ENCODE results near the gene PRXL2B. TPM values are rescaled to one million over a fixed set of nuclear protein-coding genes. Genes with fewer than 3 reads are reported as not detected.
"Not testable (repeated sequence)": the region's sequence is repeated elsewhere in the genome, so short reads cannot be mapped to it uniquely, and the experiment has no call there.

PRXL2B gene, protein sequence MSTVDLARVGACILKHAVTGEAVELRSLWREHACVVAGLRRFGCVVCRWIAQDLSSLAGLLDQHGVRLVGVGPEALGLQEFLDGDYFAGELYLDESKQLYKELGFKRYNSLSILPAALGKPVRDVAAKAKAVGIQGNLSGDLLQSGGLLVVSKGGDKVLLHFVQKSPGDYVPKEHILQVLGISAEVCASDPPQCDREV
- 19.4 TPM for polyA plus RNA-seq (2013, experiment 1 of 2; ENCODE audit: insufficient read length)
- 20.8 TPM for polyA plus RNA-seq (2013, experiment 2 of 2; ENCODE audit: insufficient read length)

DNA sequence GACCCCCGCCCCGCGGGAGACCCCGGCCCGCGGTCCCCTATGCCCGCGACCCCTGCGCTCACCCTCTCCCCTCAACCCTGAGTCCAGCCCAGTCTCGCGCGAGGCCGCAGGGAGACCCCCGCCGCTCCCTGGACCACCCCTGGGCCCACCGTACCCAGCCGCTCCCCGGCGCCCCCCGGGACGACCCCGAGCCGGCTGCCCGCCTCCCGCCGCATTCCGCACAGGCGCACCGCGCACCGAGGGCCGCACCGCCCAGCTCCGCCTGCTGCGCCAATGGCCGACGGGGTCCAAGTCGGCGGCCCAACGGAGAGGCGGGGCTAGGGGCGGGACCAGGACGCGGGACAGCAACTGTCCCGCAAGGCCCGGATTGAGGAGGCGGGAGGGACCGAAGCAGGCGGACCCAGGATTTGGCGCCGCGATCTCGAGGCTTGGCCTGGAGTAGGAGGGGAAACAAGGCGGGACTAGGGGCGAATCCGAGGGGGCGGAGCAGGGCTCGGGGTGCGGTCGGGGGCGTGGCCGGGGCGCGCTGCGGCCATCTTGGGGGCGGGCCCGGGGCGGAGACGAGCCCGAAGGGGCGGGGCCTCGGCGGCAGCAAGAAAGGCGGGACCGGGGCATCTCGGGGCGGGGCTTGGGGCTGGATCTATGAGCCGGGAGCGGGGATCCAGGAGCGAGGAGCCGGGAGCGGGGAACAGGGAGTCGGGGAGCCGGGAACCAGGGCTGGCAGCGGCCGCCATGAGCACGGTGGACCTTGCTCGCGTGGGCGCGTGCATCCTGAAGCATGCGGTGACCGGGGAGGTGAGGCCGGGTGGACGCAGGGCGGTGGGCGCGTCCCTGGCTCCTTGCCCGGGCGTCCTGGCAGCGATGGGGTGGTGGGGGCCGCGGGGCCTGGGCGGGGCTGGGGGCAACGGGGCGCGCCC is at the start of gene PRXL2B:
Gene PRXL2B (plus strand): TSS at position 624 of the 917 bp plus-strand sequence. CDS start 109 bp downstream, at position 733.
- peak; percentile 99 for DNase-seq

DNA sequence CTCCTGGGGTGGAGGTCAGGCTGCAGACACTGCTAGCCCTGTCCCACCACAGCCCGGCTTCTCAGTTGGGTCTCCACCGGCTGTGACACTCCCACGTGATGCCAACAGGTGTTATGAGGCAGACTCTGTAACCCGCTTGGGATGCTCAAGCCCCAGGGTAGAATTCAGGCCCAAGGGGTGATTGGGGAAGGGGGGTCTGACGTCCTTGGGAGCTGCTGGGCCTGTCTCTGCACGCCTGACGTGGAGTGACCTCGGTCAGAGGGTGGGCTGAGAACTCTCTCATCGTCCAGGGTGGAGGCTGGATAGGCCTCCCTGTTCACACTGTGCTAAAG is 48.8 kb upstream of the PRXL2B start:
- no peak for DNase-seq

DNA sequence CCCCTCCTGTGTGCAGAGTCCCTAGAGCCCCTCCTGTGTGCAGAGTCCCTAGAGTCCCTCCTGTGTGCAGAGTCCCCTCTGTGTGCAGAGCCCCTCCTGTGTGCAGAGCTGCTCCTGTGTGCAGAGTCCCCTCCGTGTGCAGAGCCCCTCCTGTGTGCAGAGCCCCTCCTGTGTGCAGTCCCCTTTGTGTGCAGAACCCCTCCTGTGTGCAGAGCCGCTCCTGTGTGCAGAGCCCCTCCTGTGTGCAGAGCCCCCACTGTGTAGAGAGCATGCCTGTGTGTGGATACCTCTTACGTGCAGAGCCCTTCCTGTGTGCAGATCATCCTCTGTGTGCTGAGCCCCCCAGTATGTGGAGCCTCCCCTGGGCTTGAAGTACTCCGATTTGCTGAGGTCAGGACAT is 48.2 kb upstream of the PRXL2B start:
- no peak for DNase-seq

DNA sequence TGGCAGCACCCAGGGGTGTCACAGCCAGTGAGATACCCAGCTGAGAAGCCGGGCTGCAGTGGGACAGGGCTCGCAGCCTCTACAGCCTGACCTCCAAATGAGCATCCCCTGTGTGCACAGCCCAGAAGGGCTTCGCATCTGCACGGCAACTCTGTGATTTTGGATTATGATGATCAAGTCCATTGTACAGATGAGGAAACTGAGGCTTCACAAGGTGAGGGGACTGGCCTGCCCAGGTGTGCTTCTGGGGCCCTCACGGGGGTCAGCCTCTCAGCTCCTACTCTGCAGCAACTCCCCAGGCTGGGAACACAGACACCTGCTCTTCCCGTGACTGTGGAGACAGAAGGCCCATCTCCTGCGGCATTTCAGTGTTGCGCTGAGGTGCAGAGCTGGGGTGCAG is 47.7 kb upstream of the PRXL2B start:
- DNase-seq: no peak

DNA sequence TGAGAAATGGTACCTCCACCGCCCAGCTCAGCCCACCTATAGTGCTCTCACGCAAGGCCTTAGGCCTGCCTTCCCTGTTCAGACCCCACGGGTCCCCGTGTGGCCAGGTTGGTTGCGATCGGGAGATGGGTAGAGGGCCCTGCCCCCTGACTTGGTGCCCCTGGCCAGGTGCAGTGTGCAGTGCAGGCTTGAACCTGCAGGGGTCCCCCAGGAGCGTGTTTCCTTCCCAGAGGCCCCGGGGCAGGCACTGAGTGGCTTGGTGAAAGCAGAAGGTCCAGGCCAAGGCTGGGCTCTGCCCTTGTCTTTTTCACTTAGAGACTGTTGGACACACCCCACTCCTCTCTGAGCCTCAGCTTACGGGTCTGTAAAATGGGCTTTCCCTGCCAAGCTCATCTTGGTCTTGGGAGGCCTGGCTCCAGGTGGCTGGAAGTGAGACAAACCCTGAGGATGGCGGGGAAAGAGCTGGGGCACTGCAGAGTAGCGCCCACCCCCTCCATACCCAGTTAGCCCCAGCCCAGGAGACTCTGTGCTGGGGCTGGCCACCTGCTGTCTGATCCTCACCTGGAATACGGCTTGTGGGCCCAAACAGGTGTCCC is 47.2 kb upstream of the PRXL2B start:
- no peak for DNase-seq

DNA sequence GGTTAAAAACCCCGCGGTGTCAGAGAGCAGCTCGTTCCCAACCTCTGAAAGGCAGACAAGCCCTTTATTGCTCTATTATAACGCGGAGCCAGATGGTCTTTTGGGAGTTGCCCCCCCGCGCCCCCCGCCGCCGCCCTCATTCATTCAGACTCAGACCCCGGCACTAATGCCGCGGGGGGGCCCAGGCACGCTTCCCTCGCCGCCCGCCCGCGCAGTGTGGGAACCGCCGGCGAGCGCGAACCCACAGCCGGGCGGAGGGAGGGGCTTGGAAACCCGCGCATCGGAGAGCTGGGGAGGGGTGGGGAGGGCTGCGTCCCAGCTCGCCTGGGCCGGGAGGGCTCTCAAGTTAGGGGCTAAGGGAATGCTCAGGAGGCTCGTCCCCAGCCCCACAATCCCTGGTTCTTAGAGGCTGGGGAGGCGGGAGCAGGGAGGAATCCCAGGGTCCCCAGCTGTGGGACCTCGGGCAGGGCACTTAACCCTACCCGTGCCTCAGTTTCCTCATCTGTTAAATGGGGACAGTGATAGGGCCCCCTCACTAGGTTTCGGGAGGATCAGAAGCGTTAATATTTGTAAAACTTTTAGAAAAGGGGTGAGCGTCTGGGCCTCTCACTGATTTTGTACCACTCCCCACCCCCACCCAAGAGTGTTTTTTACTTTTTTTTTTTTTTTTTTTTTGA is 45.6 kb upstream of the PRXL2B start:
- DNase-seq: no peak

DNA sequence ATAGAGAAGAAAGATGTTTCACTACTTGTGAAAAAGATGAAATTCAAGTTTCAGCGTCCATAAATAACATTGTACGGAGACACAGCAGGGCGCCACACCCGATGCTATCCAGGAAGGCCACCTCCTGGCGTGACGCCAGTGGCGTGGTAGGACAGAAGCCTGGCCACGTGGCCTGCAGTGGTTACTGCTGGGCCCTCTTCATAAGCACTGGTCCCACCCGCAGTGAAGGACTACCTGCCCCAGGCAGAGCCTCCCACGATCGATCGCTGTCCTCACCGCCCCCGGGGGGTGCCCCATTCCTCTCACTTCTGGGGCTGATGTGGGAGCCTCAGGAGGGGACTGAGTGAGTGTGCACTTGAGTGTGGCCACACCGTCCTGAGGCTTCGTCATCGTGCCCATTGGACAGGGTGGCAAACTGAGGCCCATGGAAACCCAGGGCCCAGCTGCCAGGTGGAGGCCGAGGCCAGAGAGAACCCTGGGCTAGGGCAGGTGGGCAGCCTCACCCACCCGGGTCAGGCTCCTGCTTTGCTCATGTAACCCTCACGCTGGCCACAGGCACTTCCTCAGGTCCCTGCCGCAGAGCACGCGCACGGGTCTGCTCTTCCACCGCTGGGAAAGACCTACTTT is 44.8 kb upstream of the PRXL2B start:
- DNase-seq: no peak

DNA sequence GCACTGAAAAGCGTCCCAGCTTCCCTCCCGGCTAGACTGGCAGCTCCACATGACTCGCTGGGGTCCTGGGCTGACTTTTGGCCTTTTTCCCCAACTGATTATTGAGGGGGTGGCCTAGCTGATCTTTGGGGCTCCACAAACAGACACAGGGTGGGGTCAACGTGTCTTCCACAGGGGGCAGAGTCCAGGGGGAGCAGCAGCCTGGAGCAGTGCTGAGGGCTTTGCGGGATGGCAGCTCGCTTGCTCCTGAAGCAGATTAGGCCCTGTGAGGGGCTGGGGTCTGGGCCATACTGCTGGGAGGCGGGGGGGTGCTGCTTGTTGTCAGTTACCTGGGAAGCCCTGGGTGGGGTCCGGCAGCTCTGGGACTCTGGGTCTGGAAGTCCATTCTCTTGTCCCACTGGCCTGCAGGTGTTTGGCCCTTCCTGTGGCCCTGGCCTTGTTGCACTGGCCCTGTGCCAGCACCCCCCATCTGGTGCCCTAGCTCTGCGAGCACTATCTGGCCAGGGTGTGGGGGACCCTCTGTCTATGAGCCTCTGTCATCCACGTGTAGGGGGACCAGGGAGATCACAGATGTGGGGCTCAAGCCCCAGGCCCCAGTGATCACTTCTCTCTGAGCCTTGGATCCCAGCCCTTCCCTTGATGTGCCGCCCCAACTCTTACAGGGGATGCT is 44.2 kb upstream of the PRXL2B start:
- no peak for DNase-seq

DNA sequence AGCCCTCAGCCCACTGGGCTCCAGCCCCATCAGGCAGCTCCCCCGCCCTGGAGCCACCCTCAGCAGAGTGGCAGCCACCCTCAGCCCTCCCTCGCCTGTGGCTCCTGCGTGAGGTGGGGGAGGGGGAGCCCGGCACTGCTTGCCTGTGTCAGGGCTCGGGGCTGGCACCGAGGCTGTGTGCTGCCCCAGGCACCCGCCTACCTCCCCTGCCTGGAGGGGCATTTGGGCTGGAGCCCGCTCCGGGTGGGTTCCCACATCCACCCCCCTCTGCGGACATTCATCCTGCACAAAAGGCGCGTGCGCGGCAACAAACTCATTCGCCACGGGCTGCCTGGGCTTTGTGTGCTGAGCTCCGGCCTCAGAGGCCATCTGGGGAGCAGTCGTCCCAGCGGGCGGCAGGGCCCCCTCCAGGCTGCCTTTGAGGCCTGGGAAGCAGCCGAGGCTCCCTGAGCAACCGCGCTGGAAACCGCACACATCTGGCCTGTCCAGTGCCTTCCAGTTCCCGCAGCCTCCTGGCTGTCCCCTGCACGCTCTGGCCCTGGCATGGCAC is 43.0 kb upstream of the PRXL2B start:
- DNase-seq: peak; percentile 40

DNA sequence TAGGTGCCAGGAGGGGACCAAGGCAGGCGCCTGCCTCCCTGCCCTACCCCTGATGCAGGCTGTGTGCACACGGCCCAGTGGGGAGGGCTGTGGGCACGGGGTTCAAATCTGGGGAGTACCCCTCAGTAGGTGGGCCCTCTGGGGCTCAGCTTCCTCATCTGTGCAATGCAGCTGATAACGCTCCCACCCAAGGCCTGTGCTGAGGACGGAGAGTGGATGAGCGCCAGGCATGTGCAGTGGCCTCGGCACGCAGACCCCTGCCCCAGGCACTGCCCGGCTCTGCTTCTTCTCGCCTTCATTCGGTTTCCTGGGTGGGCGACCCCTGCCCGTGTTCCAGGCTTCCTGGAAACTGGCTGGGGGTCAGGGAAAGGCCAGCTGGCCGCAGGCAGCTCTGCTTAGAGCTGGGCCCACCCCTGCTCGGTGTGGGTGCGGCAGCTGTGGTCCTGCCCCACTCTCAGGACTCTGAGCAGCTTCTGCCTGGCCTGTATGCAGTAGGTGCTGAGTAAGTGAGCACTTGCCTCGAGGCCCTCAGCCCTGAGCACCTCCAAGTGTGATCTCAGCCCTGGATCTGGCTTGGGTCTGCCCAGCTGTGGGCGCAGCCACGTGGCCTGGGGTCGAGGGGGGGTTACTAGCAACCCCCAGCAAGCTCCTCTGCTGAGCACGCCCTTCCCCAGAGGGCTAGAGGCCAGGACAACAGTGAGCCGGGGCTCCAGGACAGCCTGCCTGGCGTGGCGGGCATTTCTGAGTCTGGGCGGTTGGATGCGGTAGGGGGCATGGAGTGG is 42.3 kb upstream of the PRXL2B start:
- no peak for DNase-seq

DNA sequence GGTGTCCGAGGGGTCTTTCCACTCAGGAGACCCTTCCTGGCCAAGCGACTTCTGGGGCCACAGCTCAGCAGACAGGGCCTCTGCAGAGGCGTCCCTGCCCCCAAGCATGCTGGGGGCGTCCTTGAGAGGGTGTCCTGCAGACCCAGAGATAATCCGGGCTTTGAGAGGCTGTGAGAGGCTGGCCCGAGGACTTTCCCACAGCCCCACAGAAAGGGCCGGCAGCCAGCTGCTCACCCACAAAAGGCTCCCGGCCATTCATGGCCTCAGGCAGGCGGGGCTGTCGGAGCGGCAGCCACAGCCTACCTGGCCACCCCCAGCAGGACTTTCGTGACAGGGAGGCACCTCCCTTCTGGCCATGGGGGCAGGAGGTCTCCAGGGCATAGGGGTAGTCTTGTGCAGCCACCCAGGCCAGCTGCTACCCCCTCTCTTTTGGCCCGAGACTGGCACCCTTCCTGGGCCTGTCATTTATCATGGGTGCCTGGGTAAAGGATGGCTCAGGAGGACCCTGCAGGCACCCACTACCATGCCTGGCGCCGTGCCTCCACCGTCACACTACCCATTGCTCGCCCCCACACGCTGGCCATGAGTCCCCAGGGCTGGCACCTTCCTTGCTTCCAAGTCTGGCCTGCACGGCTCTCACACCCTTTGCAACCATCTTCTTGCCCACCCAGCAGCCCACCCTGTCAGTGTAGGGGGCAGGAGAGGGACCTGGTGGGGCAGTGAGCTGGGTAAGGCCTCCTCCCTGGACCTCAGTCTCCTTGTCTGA is 41.5 kb upstream of the PRXL2B start:
- DNase-seq: no peak

DNA sequence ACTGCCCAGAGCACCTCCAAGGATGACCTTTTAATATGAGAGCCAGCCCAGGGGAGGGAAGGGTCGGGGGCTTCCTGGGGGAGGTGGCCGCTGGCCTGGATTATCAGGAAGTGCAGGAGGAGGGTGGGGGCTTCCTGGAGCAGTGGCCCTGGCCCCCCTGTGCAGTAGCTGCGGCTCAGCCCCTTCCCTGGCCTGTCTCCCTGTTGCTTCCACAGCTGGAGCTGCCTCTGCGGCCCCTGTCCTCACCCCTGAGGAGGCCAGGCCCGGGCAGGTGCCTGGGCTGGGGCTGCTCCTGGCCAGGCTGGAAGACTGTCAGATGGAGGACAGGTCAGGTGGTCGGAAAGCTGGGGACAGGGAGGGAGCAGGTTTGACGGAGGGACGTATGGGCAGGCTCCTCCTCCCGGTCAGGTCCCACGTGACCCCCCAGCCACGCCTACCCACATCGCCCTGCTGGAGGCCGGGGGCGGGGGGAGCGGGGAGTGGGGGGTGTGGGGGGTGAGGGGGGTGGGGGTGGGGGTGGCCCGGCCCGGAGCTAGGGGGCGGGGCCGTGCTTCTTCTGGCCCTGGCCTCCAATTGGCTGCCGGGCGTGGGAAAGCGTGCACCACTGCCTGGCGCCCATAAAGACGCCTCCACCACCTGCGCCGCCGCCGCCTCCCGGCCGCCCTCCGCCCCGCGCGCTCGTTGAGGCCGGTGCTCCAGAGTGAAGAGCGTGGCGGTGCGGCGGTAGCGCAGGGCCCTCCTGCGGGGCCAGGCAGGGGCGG is 40.6 kb upstream of the PRXL2B start:
- peak; percentile 66 for DNase-seq

DNA sequence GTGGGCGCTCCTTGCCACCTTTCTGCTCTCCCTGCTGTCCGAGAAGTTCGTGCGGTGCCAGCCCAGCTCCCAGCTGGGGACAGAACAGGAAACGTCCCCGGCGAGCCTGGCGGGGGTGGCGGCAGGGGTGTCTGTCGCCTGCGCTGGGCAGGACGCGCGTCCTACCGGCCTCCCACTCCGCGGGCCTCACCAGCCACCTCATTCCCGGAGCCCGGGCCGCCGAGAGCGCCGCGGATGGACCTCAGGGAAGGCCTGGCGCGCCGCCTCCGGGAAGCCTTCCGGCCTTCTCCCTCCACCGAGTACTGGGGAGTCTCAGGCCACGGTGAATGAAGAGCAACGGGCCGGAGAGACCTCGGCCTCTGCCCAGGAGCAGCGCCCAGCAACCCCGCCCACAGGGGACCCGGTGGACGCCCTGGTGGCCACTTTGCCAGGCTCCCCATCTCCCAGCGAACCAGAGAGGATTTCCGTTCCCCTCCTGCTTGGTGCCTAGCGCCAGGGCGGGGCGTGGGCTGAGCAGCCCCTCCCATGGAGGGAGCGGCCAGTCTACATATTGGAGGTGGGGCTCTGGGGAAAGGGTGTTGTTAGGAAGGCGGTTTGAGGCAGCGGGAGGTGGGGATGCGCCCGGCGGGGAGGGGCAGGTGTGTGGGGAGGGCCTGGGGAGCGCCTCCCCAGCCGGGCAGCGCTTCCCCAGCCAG is 39.9 kb upstream of the PRXL2B start:
- peak; percentile 49 for DNase-seq

DNA sequence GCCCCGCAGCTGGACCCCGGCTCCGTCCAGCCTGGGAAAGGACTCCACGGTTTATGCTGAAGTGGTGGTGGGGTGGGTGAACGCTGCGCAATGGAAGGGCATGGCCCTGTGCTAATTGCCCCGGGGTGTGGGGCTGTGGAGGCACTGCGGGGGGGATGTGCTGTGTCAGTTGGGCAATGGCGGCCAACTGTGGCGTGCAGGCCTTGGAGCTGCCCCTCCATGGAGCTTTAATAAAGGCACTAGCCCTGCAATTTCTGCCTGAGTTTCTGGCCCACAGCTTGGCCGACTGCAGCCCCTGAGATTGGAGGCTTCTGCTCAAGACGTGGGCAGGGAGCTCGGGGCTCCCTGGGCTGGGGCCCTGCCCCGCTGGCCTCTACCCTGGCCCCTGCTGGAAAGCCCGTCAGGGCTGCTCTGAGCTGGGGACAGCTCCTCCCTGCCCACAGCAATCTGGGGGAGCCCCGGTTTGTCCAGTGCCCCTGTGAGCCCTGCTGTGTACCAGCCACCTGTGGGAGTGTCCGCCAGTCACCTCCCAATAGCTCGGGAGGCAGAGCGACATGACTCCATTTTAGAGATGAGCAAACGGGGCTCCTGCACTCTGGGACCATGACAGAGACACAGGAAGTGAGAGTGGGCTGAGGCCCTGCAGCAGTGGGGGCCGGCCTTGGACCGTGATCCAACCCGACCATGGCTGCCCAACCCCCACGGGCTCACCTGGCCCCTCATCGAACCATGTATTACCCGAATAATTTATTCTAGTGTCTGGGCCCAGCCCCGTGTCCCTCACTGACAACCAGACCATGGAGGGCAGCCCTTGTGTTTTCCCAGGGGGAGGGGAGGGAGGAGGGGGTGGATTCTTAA is 39.1 kb upstream of the PRXL2B start:
- no peak for DNase-seq

DNA sequence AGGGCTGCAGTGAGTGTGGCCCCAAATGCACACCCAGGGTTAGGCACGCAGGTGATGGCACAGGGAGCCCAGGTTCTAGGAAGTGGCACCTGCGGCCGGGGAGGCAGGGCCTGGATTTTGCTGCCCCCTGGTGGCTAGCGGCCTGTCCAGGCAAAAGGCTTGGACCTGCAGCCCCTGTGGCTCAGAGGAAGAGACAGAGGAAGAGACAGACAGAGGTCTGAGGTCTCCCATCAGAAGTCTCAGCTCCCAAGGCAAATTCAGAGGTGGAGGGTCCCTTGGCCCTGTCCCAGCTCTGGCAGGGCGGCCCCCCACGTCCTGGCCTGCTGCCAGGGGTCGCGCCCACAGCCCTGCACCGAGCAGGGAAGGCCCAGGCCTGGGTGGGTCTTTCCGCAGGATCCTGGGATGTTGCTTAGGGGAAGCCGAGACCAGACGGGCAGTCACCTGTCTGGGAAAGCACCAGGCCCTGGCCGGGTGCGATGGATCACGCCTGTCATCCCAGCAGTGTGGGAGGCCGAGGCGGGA is 38.4 kb upstream of the PRXL2B start:
- peak; percentile 47 for DNase-seq

DNA sequence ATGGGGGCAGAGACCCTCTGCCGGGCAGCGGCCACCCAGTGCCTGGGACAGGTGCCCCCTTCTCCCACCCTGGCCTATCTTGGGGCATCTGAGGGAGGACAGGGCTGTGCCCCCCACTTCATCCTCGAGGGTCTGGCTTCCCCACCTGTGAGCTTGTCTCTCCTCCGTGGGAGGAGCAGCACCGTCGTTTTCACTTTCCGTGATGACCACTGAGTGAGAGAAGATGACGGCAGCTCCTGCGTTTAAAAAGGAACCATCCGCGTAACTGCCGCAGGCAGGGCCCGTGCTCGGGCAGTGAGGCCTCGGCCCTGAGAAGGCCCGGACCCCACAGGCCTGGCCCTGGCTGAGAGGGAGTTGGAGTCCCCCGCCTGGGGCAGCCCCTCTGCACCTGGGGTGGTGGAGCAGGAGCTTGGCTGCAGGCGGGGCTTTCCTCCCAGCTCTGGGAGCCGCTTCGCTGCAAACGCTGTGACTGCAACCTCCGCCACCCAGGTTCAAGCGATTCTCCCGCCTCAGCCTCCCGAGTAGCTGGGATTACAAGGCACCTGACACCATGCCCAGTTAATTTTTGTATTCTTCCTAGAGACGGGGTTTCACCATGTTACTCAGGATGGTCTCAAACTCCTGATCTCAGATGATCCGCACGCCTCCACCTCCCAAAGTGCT is 37.1 kb upstream of the PRXL2B start:
- not testable (repeated sequence) for DNase-seq

All from fibroblast of skin of abdomen (primary cell).